Measurements from ENCODE around the gene MOB1A.
"Not testable (repeated sequence)": the region's sequence is repeated elsewhere in the genome, so short reads cannot be mapped to it uniquely, and the experiment has no call there.

MOB1A gene

DNA sequence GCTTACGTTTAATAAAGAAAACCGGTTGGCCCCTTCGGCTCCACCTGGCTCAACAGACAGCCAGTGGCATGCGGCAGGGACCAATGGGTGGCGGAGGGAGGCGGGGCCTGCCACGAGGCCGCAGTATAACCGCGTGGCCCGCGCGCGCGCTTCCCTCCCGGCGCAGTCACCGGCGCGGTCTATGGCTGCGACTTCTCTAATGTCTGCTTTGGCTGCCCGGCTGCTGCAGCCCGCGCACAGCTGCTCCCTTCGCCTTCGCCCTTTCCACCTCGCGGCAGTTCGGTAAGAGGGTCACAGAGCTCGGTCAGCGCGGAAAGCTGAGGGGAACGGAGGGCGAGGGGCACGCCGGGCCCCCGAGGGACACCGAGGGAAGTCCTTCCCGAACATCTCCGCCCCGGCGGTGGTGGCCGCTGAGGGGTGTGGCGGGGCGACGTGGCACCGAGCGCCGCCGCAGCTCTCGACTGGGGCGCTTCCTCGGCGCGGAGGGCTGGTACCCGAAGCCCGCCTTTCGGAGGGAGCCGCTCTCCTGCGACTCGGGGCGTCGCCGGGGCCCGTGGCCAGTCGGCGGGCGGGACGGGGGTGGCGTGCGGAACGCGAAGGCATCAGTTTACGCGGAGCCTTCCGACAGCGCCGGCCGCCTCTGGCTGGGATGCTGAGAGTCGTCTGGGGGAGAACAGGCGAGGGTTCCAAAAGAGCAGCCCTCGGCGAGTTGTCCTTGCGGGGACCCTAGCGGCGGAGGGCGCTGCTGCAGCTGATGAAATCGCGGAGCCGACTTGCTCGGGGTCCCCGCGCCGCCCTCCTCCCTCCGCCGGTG, 20.0 kb upstream of the MOB1A start, which contains the start of gene MTHFD2:
Gene MTHFD2 (plus strand): TSS at position 155 of the 814 bp plus-strand sequence. CDS start 27 bp downstream, at position 182.
- peak; percentile 99 for DNase-seq

DNA sequence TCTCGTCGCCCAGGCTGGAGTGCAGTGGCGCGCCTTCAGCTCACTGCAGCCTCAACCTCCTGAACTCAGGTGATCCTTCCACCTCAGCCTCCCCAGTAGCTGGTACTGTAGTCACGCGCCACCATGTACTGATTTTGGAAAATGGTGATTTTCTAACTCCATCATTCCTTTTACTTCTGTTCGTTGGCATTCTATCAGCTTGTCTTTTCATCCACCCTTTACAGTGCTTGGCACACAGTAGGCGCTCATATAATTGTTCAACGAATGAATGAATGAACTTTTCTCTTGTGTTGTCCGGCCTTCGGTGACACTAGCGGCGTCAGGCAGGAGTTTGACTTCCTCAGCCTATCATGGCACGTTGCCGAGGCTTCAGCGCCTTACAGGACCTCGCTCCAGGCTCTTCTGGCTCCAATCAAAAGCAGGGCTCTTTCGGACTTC, 19.4 kb upstream of the MOB1A start:
- no peak for DNase-seq

DNA sequence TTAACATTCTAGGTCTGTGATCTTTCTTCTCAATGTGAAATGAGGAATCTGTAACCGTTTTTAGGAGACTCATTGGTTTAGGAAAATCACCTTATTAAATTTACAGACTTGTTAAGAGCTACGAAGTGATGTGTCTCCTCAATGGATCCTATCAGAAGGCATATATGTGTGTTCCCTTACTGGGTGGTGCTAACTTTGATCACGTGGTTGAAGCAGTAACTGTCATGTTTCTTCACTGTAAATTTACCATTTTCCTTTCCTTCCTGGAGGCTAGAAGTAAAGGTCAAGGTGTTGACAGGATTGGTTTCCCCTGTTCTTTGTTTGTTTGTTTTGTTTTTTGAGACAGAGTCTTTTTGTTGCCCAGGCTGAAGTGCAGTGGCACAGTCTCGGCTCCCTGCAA, 18.4 kb upstream of the MOB1A start:
- no peak for DNase-seq

DNA sequence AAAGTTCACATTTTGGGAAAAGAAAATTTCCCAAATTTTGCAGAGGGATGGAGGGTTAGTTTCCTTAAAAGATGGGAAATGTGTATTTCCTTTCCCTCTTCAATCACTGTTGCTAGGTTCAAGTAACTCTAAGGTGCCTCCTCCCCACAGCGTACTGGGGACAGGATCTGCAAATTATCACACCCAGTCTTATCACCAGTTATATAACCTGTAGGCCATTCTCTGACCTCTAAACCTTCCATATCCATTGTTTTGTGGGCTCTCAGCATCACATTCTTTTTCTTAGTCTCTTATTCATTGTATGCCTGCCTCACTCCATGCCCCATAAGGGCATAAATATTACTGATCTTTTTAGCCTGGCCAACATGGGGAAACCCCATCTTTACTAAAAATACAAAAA, 16.1 kb upstream of the MOB1A start:
- DNase-seq = no peak

DNA sequence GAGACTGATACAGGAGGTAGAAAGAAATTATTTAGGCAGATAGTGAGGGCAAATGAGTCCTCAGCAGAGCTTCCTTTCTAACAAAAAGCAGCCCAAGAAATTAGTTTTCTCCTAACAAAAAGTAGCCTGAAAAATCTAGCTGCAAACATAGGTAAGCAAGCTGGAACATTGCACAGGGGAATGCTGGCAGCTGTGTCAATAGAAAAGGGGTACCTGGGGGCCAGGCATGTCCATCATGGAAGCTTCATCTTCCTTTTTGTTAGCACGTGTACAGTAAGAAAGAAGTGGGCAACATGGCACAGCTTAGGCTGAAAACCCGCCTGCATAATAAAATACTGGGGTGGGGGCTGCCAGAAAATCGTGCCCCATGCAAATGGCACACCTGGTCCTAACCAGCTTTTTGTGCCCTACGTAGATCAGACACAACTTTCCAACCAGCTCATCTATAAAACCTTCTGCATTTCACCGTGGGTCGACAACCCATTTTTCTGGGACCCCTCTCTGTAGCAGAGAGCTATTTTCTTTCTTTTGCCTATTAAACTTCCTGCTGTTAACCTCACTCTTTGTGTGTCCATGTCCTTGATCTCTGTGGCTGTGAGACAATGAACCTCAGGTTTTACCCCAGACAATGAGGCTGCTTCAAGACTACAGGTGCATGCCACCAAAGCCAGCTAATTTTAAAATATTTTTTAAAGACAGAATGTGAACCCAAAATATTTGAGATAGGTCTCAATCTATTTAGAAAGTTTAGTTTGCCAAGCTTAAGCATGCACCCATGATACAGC, 13.1 kb upstream of the MOB1A start:
- DNase-seq = no peak

DNA sequence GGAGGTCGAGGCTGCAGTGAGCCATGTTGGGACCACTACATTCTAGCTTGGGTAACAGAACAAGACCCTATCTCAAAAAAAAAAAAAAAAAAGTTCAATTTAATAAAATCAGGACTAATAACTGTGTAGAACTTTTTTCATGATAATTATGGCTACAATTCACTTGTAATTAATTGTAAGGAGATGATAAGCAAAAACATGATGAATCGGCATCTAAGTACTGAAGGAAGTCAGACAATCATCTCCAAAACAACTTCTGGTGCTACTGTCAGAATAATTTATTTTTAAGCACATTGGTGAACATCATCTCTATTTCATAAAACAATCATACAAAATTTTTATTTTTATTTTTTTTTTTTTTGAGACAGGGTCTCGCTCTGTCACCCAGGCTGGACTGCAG, 10.0 kb upstream of the MOB1A start:
- DNase-seq = no peak

DNA sequence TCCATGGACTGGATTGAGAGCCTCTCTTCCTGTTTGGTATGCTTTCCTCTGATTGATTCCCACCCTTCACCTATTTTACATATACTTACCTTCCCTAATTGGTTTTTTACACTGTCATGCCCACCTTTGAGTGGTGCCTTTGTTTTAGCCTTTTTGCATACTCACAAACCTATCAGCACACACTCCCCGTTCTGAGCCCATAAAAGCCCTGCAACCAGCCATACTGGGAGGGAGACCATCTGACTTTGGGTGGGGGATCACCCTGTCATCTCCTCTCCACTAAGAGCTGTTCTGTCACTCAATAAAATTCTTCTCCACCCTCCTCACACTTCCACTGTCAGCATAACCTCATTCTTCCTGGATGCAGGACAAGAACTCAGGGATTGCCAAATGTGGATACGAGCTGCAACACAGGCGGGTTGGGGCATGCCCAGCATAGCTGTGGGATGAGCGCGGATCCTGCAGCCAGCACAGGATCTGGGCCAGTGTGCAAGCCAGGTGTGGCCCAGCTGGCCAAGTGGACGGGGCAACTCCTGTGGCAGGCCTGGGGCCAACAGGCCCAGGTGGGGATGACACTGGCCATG, 9.4 kb upstream of the MOB1A start:
- no peak for DNase-seq

DNA sequence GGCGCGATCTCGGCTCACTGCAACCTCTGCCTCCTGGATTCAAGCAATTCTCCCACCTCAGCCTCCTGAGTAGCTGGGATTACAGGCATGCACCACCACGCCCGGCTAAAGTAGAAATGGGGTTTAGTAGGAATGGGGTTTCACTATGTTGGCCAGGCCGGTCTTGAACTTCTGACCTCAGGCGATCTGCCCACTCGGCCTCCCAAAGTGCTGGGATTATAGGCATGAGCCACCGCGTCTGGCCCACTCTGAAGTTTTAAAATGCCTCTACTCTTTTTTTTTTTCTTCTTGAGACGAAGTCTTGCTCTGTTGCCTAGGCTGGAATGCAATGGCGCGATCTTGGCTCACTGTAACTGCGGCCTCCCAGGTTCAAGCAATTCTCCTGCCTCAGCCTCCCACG, 8.0 kb upstream of the MOB1A start:
- not testable (repeated sequence) for DNase-seq

DNA sequence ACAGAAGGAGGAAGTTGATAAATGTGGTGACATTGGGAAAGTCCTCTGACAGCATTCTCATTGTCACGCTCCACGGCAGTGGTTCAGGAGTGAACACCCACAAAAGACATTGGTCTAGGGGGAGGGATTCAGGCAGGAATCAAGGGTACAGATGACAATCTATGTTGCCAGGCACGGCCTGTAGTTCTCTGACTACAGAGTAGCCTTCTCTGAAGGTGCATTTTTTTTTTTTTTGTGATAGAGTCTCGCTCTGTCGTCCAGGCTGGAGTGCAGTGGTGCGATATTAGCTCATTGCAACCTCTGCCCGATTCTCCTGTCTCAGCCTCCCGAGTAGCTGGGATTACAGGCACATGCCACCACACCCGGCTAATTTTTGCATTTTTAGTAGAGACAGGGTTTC, 7.4 kb upstream of the MOB1A start:
- DNase-seq = peak; percentile 97

DNA sequence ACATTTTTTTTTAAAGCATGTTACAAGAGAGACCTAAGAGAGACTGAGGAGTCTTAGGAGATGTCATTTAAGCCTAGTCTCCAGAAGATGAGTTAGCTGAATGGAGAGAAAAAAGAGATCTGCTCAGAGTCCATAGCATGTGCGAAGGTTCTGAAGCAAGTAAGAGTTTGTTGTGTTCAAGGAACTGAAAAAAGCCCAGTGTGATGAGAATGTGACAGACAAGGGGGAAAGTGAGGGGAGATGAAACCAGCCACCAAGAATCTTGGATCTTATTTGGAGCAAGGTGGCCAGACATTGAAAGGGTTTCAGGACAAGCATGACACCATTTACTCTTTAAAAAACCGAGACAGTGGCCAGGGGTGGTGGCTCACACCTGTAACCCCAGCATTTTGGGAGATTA, 5.2 kb upstream of the MOB1A start:
- DNase-seq = no peak

DNA sequence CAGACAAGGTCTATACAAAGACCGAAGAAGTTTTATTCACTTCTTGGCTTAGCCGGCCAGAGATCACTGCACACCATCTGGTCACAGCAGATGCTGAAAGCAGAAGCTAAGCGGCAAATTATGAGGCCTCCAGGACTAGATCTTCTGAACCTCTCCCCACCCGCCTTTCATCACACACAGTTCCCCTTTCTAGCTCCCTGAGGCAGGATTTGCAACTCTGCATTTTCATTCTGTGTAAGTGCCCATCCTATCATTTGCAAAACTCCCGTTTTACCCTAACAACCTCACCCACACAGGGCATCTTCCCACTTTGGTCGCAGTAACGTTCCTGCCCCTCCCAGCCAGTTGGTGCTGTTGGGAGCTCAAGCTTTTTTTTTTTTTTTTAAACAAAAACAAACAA, 3.1 kb upstream of the MOB1A start:
- DNase-seq = peak; percentile 98

DNA sequence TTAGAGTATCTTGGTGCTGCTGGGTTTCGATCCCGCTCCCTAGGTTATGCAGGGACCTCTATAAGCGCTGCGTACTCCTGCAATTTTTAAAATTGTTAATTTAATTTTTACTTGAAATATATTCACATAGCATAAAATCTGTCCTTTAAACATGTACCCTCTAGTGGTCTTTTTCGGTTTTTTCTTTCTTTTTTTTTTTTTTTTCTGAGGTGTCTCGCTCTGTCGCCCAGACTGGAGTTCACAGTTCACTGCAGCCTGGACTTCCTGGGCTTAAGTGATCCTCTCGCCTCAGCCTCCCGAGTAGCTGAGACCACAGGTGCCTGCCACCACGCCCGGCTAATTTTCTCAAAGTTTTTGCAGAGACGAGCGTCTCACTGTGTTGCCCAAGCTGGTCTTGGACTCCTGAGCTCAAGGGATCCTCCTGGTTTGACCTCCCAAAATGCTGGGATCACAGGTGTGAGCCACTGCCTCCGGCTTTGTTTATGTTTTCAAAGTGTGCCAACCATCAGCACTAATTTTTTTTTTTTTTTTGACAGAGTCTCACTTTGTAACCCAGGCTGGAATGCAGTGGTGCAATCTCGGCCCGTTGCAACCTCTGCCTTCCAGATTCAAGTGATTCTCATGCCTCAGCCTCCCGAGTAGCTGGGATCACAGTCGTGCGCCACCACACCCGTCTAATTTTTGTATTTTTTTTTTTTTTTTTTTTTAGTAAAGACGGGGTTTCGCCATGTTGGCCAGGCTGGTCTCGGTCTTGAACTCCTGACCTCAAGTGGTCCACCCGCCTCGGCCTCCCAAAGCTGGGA, 585 bp upstream of the MOB1A start:
- no peak for DNase-seq

DNA sequence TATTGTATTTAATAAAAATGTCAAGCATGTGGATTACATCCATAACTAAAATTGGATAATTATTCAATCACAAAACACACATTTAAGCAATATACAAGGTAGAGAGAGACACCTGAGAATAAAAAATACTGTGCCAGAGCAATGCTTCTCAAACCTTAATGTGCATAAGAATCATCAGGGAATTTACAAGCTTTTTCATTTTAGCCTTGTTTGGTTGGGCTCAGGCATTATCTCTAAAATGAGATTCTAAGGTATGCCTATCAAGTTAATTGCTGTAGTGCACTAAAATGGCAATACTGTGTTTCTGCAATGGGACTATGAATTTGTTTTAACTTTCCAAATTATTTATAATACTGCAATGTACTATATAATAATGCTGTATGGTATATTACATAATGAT, 983 bp downstream of the MOB1A start:
- no peak for DNase-seq

DNA sequence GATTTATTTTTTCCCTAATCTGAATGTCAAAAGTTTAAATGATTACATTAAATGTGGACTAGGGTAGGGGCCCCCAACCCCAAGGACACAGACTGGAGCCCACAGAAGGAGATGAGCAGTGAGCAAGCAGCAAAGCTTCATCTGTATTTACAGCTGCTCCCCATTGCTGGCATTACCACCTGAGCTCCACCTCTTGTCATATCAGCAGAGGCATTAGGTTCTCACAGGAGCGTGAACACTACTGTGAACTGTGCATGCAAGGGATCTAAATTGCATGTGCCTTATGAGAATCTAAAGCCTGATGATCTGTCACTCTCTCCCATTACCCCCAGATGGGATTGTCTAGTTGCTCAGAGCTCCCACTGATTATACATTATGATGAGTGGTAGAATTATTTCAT, 3.8 kb downstream of the MOB1A start:
- DNase-seq = no peak

DNA sequence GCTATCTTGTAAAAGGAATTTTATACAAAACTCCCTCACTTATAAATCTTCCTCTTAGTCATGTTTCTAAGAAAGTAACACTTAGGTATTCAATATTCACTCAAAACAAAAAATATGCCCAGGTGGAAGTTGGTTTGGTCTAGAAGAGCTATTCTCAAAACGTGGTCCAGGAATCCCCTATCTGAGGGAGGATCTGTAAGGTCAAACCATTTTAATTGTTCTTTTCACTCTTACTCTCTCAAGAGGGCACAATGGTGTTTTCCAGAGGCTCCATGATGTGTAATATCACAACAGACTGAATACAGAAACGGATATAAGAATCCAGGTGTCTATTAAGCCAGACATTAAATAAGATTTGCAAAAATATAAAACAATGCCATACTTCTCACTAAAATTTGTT, 9.9 kb downstream of the MOB1A start:
- DNase-seq = no peak

DNA sequence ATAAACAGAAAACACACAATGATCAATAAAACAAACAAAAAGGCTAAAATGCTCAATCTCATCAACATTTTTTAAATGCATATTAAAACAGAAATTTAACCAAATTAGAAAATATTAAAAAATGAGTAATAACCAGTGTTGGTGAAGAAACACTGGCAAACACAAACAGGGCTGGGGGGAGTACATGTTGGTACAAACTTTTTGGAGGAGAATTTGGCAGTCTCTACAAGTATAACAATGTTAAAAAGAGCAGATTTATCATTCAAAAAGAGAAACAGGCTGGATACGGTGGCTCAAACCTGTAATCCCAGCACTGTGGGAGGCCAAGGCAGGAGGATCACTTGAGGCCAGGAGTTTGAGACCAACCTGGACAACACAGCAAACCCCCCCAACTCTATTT, 13.9 kb downstream of the MOB1A start:
- DNase-seq = no peak

DNA sequence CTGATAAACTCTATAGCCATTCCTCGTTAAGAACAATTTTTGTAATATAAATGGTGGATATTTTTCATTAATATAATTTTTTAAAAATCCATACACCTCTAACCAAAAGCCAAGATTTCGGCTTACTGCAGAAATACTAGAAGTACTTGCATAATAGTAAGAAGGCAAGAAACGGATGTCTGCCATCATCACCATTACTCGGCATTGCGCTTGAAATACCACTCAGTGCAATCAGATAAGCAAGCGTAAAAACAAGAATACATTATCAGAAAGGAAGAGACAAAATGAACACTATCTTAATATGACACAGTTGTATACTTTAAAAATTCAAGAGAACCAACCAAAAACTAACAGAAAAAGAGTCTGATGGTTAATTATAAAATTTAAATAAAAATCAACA, 15.7 kb downstream of the MOB1A start:
- no peak for DNase-seq

DNA sequence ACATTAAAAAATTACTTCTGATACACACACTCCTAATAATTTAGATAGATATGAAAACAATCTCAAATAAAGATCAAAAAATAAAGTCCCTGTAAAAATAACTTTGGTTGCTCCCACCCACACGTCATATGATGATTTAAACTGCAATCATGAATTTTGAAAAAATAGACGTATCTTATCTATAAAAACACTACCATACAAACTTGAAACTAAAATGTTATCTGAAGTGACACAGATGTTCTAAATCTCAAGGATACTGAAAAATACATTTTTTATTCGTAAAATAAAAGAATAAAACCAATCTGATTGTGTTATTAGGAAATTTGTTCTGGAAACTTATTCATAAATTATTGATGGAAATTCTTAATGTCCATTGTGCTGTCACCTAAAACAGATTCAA, 22.8 kb downstream of the MOB1A start:
- no peak for DNase-seq

DNA sequence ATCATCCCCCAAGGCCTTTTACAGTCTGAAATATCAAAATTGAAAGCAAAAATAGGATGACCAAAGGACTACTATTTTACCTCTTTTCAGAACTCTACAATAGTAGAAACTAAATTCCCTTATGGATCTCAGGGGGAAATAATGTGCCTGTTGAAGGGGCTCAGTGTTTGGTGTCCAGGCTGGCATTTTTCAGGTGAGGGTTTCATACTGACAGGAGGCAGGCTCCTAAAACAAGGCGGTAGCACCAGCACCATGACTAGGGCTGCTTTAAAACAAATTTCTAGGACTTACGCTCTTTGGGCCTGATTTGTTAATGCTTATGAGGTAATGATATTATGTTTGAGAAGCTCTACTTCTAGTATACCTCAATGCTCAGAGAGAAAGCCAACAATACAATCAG, 25.7 kb downstream of the MOB1A start:
- no peak for DNase-seq

DNA sequence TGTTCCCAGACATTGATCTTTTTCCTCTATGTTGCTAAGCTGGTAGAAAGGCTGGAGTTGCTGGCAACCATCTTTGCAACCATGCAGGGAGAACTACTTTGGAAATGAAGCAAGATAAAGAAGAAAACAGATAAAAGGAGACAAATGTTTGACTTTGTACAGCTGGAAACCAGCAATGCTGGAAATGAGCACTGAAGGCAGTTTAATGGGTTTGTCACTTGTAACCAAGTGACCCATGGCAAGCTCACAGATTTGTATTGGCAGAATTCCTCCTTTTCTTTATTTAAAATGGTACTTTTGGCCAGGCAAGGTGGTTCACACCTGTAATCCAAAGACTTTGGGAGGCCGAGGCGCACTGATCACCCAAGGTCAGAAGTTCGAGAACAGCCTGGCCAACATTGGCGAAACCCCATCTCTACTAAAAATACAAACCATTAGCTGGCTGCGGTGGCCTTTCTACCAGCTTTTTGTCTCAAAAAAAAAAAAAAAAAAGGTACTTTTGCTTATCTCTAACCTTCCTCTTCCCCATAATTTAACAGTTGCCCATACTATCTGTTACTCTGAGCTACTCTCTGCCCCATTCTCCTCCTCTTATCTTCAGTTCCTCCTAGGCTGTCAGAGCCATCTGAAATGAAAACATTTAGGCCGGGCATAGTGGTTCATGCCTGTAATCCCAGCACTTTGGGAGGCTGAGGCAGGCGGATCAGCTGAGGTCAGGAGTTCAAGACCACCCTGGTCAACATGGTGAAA, 28.9 kb downstream of the MOB1A start:
- DNase-seq = no peak

DNA sequence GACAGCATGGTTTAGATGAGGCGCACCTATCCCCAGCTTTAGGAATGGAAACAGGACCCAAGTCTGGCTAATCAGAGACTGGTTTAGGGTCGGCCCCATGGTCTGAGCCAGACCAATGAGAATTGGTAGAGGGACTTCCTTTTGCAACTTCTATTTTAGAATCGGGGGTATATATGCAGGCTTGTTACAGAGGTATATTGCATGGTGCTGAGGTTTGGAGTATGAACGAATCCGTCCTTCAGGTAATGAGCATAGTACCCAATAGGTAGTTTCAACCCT, 29.5 kb downstream of the MOB1A start:
- DNase-seq = no peak

DNA sequence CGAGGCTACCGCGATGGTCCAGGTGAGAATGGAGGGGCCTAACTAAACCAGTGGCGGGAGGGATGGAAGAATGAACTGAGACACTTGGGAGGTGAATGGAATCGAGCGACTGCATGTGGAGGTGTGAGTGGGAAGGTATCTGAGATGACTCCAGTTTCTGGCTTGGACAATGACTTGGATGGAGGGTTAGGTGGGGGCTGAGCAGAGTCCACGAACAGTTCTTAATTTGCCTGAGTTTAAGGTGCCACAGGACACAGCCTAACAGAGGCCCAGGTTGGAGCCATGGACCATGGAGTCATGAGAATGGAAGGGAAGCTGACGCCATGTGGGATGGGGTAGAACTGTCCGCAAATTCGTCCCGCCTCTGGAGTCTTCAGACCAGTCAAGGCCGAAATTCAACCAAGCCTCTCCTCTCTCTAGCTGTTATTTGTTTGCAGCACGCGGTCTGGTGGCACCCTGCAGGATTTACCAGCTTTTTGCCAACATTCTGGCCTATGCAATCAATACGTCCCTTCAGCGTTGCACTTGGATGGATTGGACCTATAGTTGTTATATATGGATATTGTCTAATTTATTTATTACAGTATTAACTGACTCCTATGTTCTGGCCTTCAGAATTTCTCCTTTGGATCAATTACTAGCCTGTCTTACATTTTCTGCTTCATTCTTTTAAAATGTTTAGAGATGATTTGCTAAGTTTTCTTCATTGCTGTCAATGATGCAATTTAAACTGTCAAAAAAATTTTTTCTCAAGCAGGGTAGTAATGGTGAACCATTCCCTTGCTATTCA, 30.0 kb downstream of the MOB1A start:
- DNase-seq = no peak

Measured in suppressor macrophage treated with lipopolysaccharide for 4 hours (primary cell).